ENCODE data around the gene DPM1.

The DPM1 gene

GRCh38 chr20:50892394-50892793, 65.9 kb downstream of the DPM1 start:
- DNase-seq = no peak

DNA sequence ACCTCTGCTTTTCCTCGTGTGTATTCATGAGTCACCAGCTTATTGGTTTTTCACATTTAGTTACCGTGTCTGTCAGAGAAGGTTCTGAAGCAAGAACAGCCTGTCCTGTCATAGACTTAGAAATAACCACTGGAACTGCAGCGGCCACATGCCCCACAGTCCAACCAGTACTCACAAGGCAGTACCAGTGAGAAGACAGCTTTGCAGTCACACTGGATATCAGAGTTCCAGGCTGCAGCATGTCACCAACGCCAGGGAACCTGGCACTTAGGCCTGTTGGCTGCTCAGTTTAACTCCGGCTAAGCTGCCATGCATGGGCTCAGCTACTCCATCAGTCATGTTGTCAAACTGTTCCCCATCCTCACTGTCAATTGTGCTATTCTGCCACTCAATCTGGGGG, 67.2 kb downstream of the DPM1 start:
- DNase-seq = no peak

GRCh38 chr20:50887576-50887975, 70.8 kb downstream of the DPM1 start:
- no peak for DNase-seq

GRCh38 chr20:50886184-50886790, 72.0 kb downstream of the DPM1 start:
- no peak for DNase-seq

DNA sequence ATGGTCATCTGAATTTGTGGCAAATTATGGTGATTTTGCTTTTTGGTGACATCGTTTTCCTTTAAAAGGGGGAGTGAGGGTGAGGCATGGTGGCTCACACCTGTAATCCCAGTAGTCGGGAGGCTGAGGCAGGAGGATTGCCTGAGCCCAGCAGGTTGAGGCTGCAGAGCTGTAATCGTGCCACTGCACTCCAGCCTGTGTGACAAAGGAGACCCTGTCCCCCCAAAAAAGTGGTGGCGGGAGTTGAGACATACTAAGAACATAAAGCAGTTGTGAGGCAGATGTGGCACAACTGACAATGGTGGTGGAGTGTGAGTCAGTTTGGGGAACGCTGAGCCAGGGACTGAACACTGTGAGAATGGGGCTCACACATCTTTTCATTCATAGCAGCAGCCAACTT, 72.6 kb downstream of the DPM1 start:
- DNase-seq = no peak

DNA sequence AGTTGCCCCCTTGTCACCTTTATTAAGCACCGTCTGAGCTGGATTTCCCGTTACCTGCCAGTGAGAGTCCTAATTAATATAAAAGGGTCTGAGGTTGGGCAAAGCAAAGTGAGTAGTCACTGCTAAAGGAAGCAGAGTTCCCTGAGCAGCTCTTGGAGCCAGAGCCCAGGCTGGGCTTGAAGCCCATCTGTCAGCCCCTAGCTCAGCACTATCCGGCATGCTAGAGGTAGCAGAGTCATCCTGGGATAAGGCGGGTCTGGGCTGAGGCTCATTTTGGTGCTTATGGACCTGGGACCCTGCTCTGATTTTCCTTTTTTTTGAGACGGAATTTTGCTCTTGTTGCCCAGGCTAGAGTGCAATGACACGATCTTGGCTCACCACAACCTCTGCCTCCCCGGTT, 73.3 kb downstream of the DPM1 start:
- DNase-seq = no peak
